Measurements from ENCODE around the gene RFX5. TPM values are rescaled to one million over a fixed set of nuclear protein-coding genes. Genes with fewer than 3 reads are reported as not detected.

Gene RFX5
- total RNA-seq, 1 donor: 24.2 TPM

DNA sequence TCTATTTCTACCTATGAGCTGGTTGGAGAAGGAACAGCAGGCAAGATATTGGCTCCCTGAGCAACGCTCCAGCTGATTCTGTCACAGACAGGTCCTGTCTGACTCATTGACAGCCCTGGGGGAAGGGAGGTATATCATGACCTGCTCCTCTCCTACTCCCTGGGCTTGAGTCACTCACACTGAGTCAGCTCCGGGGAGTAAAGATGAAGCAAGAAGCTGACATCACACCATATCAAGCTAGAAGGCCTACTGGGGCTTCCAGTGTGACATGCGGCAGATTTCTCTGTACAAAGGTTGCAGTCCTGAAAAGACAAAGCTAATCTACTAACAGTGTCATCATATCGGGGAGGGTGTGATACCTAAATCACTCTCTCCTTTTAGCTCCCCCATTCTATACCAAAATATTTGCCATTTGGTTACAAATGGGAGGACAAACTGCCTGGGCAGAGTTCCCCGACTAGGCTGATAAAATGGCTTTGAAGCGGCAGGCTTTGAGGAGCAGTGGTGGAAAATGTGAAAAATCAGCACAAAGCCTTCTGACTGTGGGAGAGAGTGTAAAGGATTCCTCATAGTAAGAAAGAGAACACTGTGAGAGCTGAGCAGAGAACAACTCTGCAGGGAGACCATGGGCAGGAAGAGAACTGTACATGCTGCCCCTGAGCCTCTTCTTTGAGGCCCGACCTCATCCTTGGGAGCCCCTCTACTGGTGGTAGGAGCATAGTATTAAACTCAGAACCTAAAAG is 35.3 kb downstream of the RFX5 start:
- peaks cover 49% of the 10 kb centered on the region for H3K4me1 ChIP-seq (ENCODE audit: insufficient read depth, low read length)
- DNase-seq (ENCODE audit: insufficient read length, low spot score, missing footprints): peak; percentile 95

DNA sequence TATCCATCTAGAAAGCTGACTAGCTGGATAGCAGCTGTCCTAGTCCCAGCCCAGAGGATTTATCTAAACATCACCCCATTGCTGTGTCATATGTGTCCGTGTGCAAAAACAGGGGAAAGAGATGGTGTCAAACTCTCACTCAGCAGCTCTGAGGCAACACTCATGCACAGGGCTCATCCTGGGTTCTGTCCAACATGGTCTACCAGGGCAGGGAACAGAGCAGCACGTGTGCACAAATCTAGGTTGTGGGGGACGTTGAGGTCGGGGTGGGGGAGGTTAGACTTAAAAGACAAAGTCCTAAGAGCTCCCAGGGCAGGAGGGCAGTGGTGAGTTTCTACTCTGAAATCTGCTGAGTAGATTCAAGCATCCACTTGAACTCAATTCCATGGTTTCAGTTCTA is 36.0 kb downstream of the RFX5 start:
- peaks cover 49% of the 10 kb centered on the region for H3K4me1 ChIP-seq (ENCODE audit: insufficient read depth, low read length)
- H3K4me3 ChIP-seq (ENCODE audit: insufficient read depth, low read length): peak overlapping the region; percentile 6
- no peaks in the 10 kb centered on the region for H3K27me3 ChIP-seq (ENCODE audit: insufficient read depth, low read length)
- peaks cover 66% of the 10 kb centered on the region for H4K20me1 ChIP-seq (ENCODE audit: insufficient read depth, low read length)
- peak overlapping the region; percentile 83 for H3K27ac ChIP-seq (ENCODE audit: low read depth, low read length)
- peaks cover 58% of the 10 kb centered on the region for H3K36me3 ChIP-seq (ENCODE audit: insufficient read depth, low read length)
- no peak for DNase-seq (ENCODE audit: insufficient read length, low spot score, missing footprints)
- no peak overlapping the region for H2AFZ ChIP-seq (ENCODE audit: low read length)
- TF ChIP-seq, protein P1, sequence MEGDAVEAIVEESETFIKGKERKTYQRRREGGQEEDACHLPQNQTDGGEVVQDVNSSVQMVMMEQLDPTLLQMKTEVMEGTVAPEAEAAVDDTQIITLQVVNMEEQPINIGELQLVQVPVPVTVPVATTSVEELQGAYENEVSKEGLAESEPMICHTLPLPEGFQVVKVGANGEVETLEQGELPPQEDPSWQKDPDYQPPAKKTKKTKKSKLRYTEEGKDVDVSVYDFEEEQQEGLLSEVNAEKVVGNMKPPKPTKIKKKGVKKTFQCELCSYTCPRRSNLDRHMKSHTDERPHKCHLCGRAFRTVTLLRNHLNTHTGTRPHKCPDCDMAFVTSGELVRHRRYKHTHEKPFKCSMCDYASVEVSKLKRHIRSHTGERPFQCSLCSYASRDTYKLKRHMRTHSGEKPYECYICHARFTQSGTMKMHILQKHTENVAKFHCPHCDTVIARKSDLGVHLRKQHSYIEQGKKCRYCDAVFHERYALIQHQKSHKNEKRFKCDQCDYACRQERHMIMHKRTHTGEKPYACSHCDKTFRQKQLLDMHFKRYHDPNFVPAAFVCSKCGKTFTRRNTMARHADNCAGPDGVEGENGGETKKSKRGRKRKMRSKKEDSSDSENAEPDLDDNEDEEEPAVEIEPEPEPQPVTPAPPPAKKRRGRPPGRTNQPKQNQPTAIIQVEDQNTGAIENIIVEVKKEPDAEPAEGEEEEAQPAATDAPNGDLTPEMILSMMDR (IDR thresholded peaks at IDR 0.05; ENCODE audit: extremely low read depth, low read depth, low read length): no peak
- no peaks in the 10 kb centered on the region for H3K9me3 ChIP-seq (ENCODE audit: low read depth, low read length)
- peaks cover 46% of the 10 kb centered on the region for H3K79me2 ChIP-seq (ENCODE audit: insufficient read depth, low read length)
- H3K4me2 ChIP-seq (ENCODE audit: insufficient read depth, low read length): peak overlapping the region; percentile 47

More for the DNA sequence above, 35.3 kb downstream of the RFX5 start:
- Histone ChIP-seq H3K9me3 (ENCODE audit: low read depth, low read length) (no peaks in the 10 kb centered on the region), H3K27me3 (ENCODE audit: insufficient read depth, low read length) (no peaks in the 10 kb centered on the region), H3K79me2 (ENCODE audit: insufficient read depth, low read length) (peaks cover 50% of the 10 kb centered on the region), H3K4me3 (ENCODE audit: insufficient read depth, low read length) (peak overlapping the region; percentile 4), H2AFZ (ENCODE audit: low read length) (no peak overlapping the region), H3K36me3 (ENCODE audit: insufficient read depth, low read length) (peaks cover 57% of the 10 kb centered on the region), H3K27ac (ENCODE audit: low read depth, low read length) (peak overlapping the region; percentile 83), H3K4me2 (ENCODE audit: insufficient read depth, low read length) (peak overlapping the region; percentile 63), H4K20me1 (ENCODE audit: insufficient read depth, low read length) (peaks cover 70% of the 10 kb centered on the region)
- TF ChIP-seq, protein P1 (IDR thresholded peaks at IDR 0.05; ENCODE audit: extremely low read depth, low read depth, low read length): no peak

GRCh38 chr1:151309811-151310323 is 37.2 kb downstream of the RFX5 start:
- H3K4me2 ChIP-seq (ENCODE audit: insufficient read depth, low read length): no peak overlapping the region
- peaks cover 40% of the 10 kb centered on the region for H3K79me2 ChIP-seq (ENCODE audit: insufficient read depth, low read length)
- H3K4me1 ChIP-seq (ENCODE audit: insufficient read depth, low read length): peaks cover 49% of the 10 kb centered on the region
- no peaks in the 10 kb centered on the region for H3K27me3 ChIP-seq (ENCODE audit: insufficient read depth, low read length)
- H4K20me1 ChIP-seq (ENCODE audit: insufficient read depth, low read length): peaks cover 57% of the 10 kb centered on the region
- DNase-seq (ENCODE audit: insufficient read length, low spot score, missing footprints): peak; percentile 41
- no peak overlapping the region for H3K4me3 ChIP-seq (ENCODE audit: insufficient read depth, low read length)
- TF ChIP-seq, protein P1 (IDR thresholded peaks at IDR 0.05; ENCODE audit: extremely low read depth, low read depth, low read length): no peak
- no peak overlapping the region for H2AFZ ChIP-seq (ENCODE audit: low read length)
- H3K36me3 ChIP-seq (ENCODE audit: insufficient read depth, low read length): peaks cover 60% of the 10 kb centered on the region
- no peaks in the 10 kb centered on the region for H3K9me3 ChIP-seq (ENCODE audit: low read depth, low read length)
- peak overlapping the region; percentile 29 for H3K27ac ChIP-seq (ENCODE audit: low read depth, low read length)

GRCh38 chr1:151294742-151295462 is 52.1 kb downstream of the RFX5 start:
- no peak overlapping the region for H3K4me2 ChIP-seq (ENCODE audit: insufficient read depth, low read length)
- TF ChIP-seq, protein P1 (IDR thresholded peaks at IDR 0.05; ENCODE audit: extremely low read depth, low read depth, low read length): no peak

More at GRCh38 chr1:151294742-151295462, 52.1 kb downstream of the RFX5 start:
- Histone ChIP-seq H3K4me1 (ENCODE audit: insufficient read depth, low read length) (no peaks in the 10 kb centered on the region), H3K79me2 (ENCODE audit: insufficient read depth, low read length) (no peaks in the 10 kb centered on the region), H3K36me3 (ENCODE audit: insufficient read depth, low read length) (peaks cover 80% of the 10 kb centered on the region), H3K4me3 (ENCODE audit: insufficient read depth, low read length) (no peak overlapping the region), H2AFZ (ENCODE audit: low read length) (no peak overlapping the region), H4K20me1 (ENCODE audit: insufficient read depth, low read length) (no peaks in the 10 kb centered on the region), H3K9me3 (ENCODE audit: low read depth, low read length) (no peaks in the 10 kb centered on the region), H3K27ac (ENCODE audit: low read depth, low read length) (no peak overlapping the region), H3K27me3 (ENCODE audit: insufficient read depth, low read length) (no peaks in the 10 kb centered on the region)
- DNase-seq (ENCODE audit: insufficient read length, low spot score, missing footprints): peak; percentile 39
